Measurements from ENCODE around the gene MBP.

DNA sequence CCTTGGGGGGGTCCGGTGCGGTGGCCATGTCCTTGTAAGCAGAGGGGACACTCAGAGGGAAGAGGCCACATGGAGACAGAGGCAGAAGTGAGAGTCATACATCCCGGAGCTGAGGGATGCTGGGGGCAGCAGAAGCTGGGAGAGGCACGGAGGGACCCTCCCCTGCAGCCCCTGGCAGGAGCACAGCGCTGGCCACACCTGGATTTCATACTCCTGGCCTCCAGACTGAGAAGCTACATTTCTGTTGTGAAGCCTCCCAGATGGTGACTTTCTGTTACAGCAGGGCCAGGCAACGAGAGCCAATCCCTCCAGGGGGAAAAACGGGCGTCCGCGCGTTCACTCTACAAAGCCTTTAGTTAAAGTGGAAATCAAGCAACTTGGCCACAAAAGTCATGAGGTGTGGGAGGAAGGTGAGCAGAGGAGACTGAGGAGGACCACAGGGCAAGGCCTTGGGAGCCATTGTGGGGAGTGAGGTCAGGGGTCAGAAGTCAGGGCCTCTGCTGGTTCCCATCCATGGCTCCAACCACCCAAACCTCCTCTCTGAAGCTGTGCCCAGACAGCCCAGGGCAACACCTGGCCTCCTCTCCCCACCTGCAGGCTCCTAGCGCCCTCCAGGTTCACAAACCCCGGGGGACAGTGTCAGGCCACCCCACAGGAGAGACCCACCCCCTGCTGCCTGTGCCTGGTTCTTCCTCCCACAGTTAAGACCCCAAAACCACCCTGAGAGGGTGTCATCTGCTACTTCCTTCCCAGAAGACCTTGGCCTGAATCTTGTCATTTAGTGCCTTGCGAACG, 4.5 kb upstream of the MBP start:
- TF ChIP-seq JUN (IDR thresholded peaks at IDR 0.05; ENCODE audit: borderline replicate concordance, insufficient read depth, insufficient read length, low read depth) (no peak), POLR2AphosphoS5 (IDR thresholded peaks at IDR 0.05; ENCODE audit: insufficient read depth, low read depth, low read length) (no peak)
- TF ChIP-seq, protein P1, sequence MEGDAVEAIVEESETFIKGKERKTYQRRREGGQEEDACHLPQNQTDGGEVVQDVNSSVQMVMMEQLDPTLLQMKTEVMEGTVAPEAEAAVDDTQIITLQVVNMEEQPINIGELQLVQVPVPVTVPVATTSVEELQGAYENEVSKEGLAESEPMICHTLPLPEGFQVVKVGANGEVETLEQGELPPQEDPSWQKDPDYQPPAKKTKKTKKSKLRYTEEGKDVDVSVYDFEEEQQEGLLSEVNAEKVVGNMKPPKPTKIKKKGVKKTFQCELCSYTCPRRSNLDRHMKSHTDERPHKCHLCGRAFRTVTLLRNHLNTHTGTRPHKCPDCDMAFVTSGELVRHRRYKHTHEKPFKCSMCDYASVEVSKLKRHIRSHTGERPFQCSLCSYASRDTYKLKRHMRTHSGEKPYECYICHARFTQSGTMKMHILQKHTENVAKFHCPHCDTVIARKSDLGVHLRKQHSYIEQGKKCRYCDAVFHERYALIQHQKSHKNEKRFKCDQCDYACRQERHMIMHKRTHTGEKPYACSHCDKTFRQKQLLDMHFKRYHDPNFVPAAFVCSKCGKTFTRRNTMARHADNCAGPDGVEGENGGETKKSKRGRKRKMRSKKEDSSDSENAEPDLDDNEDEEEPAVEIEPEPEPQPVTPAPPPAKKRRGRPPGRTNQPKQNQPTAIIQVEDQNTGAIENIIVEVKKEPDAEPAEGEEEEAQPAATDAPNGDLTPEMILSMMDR (IDR thresholded peaks at IDR 0.05; ENCODE audit: extremely low read depth in 1 of 2, insufficient read depth in 1 of 2, low read depth in 1 of 2, low read length in 2 of 2): no peak

Measured in endothelial cell of umbilical vein (primary cell).